GM23338 (cell line): ENCODE measurements around the gene RALGPS1.

ENCODE experiments used
- CREB1 ChIP-seq: fragments of 250-450 bp; sonication (Bioruptor Pico); IDR thresholded peaks from 2 replicates; pipeline ENCODE4 v1.5.0; 2020; ENCODE audit warnings: low read depth, mild to moderate bottlenecking, moderate library complexity
- CTCF ChIP-seq, 2 experiments: fragments of 200-600 bp in 1 of 2; sonication (generic) in 1 of 2; conservative IDR thresholded peaks; 2 replicates each; pipeline versions ENCODE4 v1.5.1 to v1.6.1; 2016 to 2017; ENCODE audit warnings: antibody characterized with exemption in 2 of 2, low read depth in 2 of 2, mild to moderate bottlenecking in 2 of 2, moderate library complexity in 1 of 2
- ETS1 ChIP-seq: IDR thresholded peaks from 2 replicates; pipeline ENCODE4 v1.6.1; 2016; ENCODE audit warnings: antibody characterized with exemption
- EZH2 ChIP-seq: fragments of 200-600 bp; sonication (generic); IDR thresholded peaks from one replicate; pipeline ENCODE4 v1.8.0; 2017; ENCODE audit warnings: antibody characterized with exemption, mild to moderate bottlenecking, low read depth; ENCODE audit not compliant: unreplicated experiment
- EZH2phosphoT487 ChIP-seq: fragments of 200-600 bp; sonication (generic); IDR thresholded peaks from one replicate; pipeline ENCODE4 v1.8.1; 2018; ENCODE audit warnings: antibody characterized with exemption; ENCODE audit not compliant: unreplicated experiment
- JUNB ChIP-seq: IDR thresholded peaks from one replicate; pipeline ENCODE4 v1.6.1; 2016; ENCODE audit warnings: antibody characterized with exemption; ENCODE audit not compliant: unreplicated experiment
- NANOG ChIP-seq: IDR thresholded peaks from 2 replicates; pipeline ENCODE4 v1.6.1; 2016; ENCODE audit warnings: antibody characterized with exemption, borderline replicate concordance
- POLR2AphosphoS5 ChIP-seq: IDR thresholded peaks from 2 replicates; pipeline ENCODE4 v1.6.1; 2016; ENCODE audit warnings: antibody characterized with exemption, low read depth
- REST ChIP-seq: IDR thresholded peaks from one replicate; pipeline ENCODE4 v1.6.1; 2018; ENCODE audit warnings: antibody characterized with exemption; ENCODE audit not compliant: unreplicated experiment
- STAT1 ChIP-seq: IDR thresholded peaks from one replicate; pipeline ENCODE4 v1.6.1; 2016; ENCODE audit warnings: antibody characterized with exemption; ENCODE audit not compliant: unreplicated experiment
- ZNF331 ChIP-seq: fragments of 250-450 bp; sonication (Bioruptor Pico); IDR thresholded peaks from 2 replicates; pipeline ENCODE4 v1.5.0; 2020; ENCODE audit warnings: low read depth, mild to moderate bottlenecking, moderate library complexity
- ZNF462 ChIP-seq: fragments of 250-450 bp; sonication (Bioruptor Pico); IDR thresholded peaks from 2 replicates; pipeline ENCODE4 v1.5.0; 2020; ENCODE audit warnings: mild to moderate bottlenecking, moderate library complexity

GRCh38 chr9:127084076-127085039 lies 169.8 kb downstream of the RALGPS1 start:
- TF ChIP-seq ETS1, result no peak
- TF ChIP-seq CTCF (conservative IDR thresholded peaks at IDR 0.05; ENCODE audit: low read depth in 2 of 2), result no peak
- no peak for TF ChIP-seq POLR2AphosphoS5
- TF ChIP-seq EZH2, result no peak
- no peak for TF ChIP-seq EZH2phosphoT487
- no peak for TF ChIP-seq REST
- TF ChIP-seq JUNB, result no peak
- no peak for TF ChIP-seq CREB1
- TF ChIP-seq NANOG, result no peak
- TF ChIP-seq ZNF331 (CRISPR knock-in tag), result no peak
- TF ChIP-seq ZNF462, result no peak
- no peak for TF ChIP-seq STAT1
